ENCODE data around the gene RBM26. TPM values are rescaled to one million over a fixed set of nuclear protein-coding genes. Genes with fewer than 3 reads are reported as not detected.

RBM26 gene
- total RNA-seq, 4 donors from 2014 or later = 13.9 to 52.7 (median 45.1) TPM

- DNase-seq = no peak
- Histone ChIP-seq H3K4me1 (no peaks in the 10 kb centered on the region), H3K27ac (no peak overlapping the region), H3K36me3 (no peaks in the 10 kb centered on the region), H3K27me3 (no peaks in the 10 kb centered on the region), H3K9me3 (no peaks in the 10 kb centered on the region), H3K4me3 (no peak overlapping the region)
- WGBS, 2 donors (ENCODE audit: low coverage in 1 of 2) = 77 to 81% methylated on average over 6 to 9 of the region's 9 CpGs
- in situ Hi-C loops (cut with MboI; ENCODE audit: low pct_ligation_motif_present in 1 of 4, low pct_unique_long_range_greater_than_20kb in 1 of 4, low sequenced_read_pairs in 3 of 4) (no loop called here), intact Hi-C loops (cut with DNase I; ENCODE audit: low total_unique reads) (no loop called here)
- TF ChIP-seq POLR2AphosphoS5 (IDR thresholded peaks at IDR 0.05) (no peak), POLR2A (IDR thresholded peaks at IDR 0.05) (no peak), CTCF (IDR thresholded peaks at IDR 0.05) (no peak), EP300 (IDR thresholded peaks at IDR 0.05; ENCODE audit: low read depth) (no peak)
Measured at GRCh38 chr13:79287939-79288795, 117.9 kb downstream of the RBM26 start.

- Histone ChIP-seq H3K27me3 (no peaks in the 10 kb centered on the region), H3K4me3 (no peak overlapping the region), H3K9me3 (no peaks in the 10 kb centered on the region), H3K27ac (no peak overlapping the region), H3K4me1 (no peaks in the 10 kb centered on the region), H3K36me3 (no peaks in the 10 kb centered on the region)
- DNase-seq = no peak
- in situ Hi-C loops (cut with MboI; ENCODE audit: low pct_ligation_motif_present in 1 of 4, low pct_unique_long_range_greater_than_20kb in 1 of 4, low sequenced_read_pairs in 3 of 4) = no loop called here
- 82 to 91% methylated on average over 3 of the region's 3 CpGs for WGBS, 2 donors (ENCODE audit: low coverage in 1 of 2)
- TF ChIP-seq CTCF (IDR thresholded peaks at IDR 0.05) = no peak
- TF ChIP-seq POLR2A (IDR thresholded peaks at IDR 0.05) = no peak
- no peak for TF ChIP-seq EP300 (IDR thresholded peaks at IDR 0.05; ENCODE audit: low read depth)
- TF ChIP-seq POLR2AphosphoS5 (IDR thresholded peaks at IDR 0.05) = no peak
- intact Hi-C loops (cut with DNase I; ENCODE audit: low total_unique reads) = no loop called here
Measured at GRCh38 chr13:79285159-79285558, 120.9 kb downstream of the RBM26 start.

- no peak overlapping the region for H3K27ac ChIP-seq
- WGBS, 2 donors (ENCODE audit: low coverage in 1 of 2) = 93 to 100% methylated on average over 2 of the region's 2 CpGs
- TF ChIP-seq POLR2AphosphoS5 (IDR thresholded peaks at IDR 0.05) = no peak
- no peak for TF ChIP-seq POLR2A (IDR thresholded peaks at IDR 0.05)
- TF ChIP-seq CTCF (IDR thresholded peaks at IDR 0.05) = no peak
- no peak for TF ChIP-seq EP300 (IDR thresholded peaks at IDR 0.05; ENCODE audit: low read depth)
Measured at GRCh38 chr13:79283742-79284141, 122.3 kb downstream of the RBM26 start.

GRCh38 chr13:79282976-79283375 lies 123.1 kb downstream of the RBM26 start:
- H3K9me3 ChIP-seq = no peaks in the 10 kb centered on the region
- WGBS, 2 donors (ENCODE audit: low coverage in 1 of 2) = 16 to 31% methylated on average over 3 of the region's 3 CpGs
- no peaks in the 10 kb centered on the region for H3K27me3 ChIP-seq
- in situ Hi-C loops (cut with MboI; ENCODE audit: low pct_ligation_motif_present in 1 of 4, low pct_unique_long_range_greater_than_20kb in 1 of 4, low sequenced_read_pairs in 3 of 4) (no loop called here), intact Hi-C loops (cut with DNase I; ENCODE audit: low total_unique reads) (no loop called here)
- no peaks in the 10 kb centered on the region for H3K4me1 ChIP-seq
- TF ChIP-seq POLR2A (IDR thresholded peaks at IDR 0.05) (no peak), EP300 (IDR thresholded peaks at IDR 0.05; ENCODE audit: low read depth) (no peak), POLR2AphosphoS5 (IDR thresholded peaks at IDR 0.05) (no peak), CTCF (IDR thresholded peaks at IDR 0.05) (no peak)
- H3K4me3 ChIP-seq = no peak overlapping the region
- DNase-seq = no peak
- no peaks in the 10 kb centered on the region for H3K36me3 ChIP-seq
- no peak overlapping the region for H3K27ac ChIP-seq

More at GRCh38 chr13:79283742-79284141, 122.3 kb downstream of the RBM26 start:
- Histone ChIP-seq H3K4me3 (no peak overlapping the region), H3K4me1 (no peaks in the 10 kb centered on the region), H3K27me3 (no peaks in the 10 kb centered on the region), H3K9me3 (no peaks in the 10 kb centered on the region), H3K36me3 (no peaks in the 10 kb centered on the region)
- intact Hi-C loops (cut with DNase I; ENCODE audit: low total_unique reads) (no loop called here), in situ Hi-C loops (cut with MboI; ENCODE audit: low pct_ligation_motif_present in 1 of 4, low pct_unique_long_range_greater_than_20kb in 1 of 4, low sequenced_read_pairs in 3 of 4) (no loop called here)
- no peak for DNase-seq
